Tibial nerve (tissue), 4 donors: Measurements from ENCODE around the gene RITA1.

Source experiments
- CTCF ChIP-seq, 5 experiments: fragments of 200-600 bp in 3 of 5; fragments of 450-650 bp in 2 of 5; sonication (generic) in 3 of 5; IDR thresholded peaks; one replicate each; pipeline ENCODE4 v1.5.1; 2016 to 2019; ENCODE audit warnings: antibody characterized with exemption in 5 of 5, mild to moderate bottlenecking in 3 of 5, moderate library complexity in 2 of 5
- EP300 ChIP-seq, 2 donors: sonication (generic); formaldehyde crosslinking; IDR thresholded peaks; one replicate each; pipeline ENCODE4 v1.6.1; 2017; ENCODE audit warnings: antibody characterized with exemption in 2 of 2, mild to moderate bottlenecking in 1 of 2
- POLR2A ChIP-seq, 2 donors: fragments of 450-650 bp; IDR thresholded peaks; one replicate each; pipeline ENCODE4 v1.6.1; 2017; ENCODE audit warnings: antibody characterized with exemption in 2 of 2, mild to moderate bottlenecking in 2 of 2, moderate library complexity in 2 of 2

- peak; percentile 86 to 100 (median 97) for TF ChIP-seq CTCF (IDR thresholded peaks at IDR 0.05)
- no peak for TF ChIP-seq EP300 (IDR thresholded peaks at IDR 0.05)
- TF ChIP-seq POLR2A (IDR thresholded peaks at IDR 0.05) = no peak
Observed at GRCh38 chr12:113174461-113175384, 10.8 kb upstream of the RITA1 start.
